HL-60 (cell line): ENCODE measurements around the gene BSND.

ENCODE experiments used
- DNase-seq, 2 experiments: peaks; one replicate each; pipeline ENCODE4 v3.0.0-alpha.2; 2010 to 2020; ENCODE audit warnings: low read depth in 1 of 2, low spot score in 1 of 2
- H3K27ac ChIP-seq: fragments of 250-450 bp; sonication (Bioruptor Pico); replicated peaks from 2 replicates; pipeline ENCODE4 v1.5.1; 2020; ENCODE audit warnings: mild to moderate bottlenecking, moderate library complexity
- H3K27me3 ChIP-seq: fragments of 250-450 bp; sonication (Bioruptor Pico); 2 replicates; pipeline ENCODE4 v1.5.1; 2021; ENCODE audit warnings: mild to moderate bottlenecking, moderate library complexity; ENCODE audit not compliant: insufficient read depth, poor library complexity, severe bottlenecking
- H3K4me3 ChIP-seq: replicated peaks from 2 replicates; pipeline ENCODE4 v1.5.1; 2011; ENCODE audit warnings: mild to moderate bottlenecking, control low read depth, low read length; ENCODE audit not compliant: insufficient read depth
- GABPA ChIP-seq: IDR thresholded peaks from 2 replicates; pipeline ENCODE4 v1.6.1; 2012; ENCODE audit warnings: low read depth
- POLR2AphosphoS5 ChIP-seq: IDR thresholded peaks from 2 replicates; pipeline ENCODE4 v1.6.1; 2012; ENCODE audit warnings: low read depth
- SPI1 ChIP-seq: IDR thresholded peaks from 2 replicates; pipeline ENCODE4 v1.6.1; 2012; ENCODE audit warnings: low read depth, mild to moderate bottlenecking, borderline replicate concordance
- TF ChIP-seq, protein P1 (sequence below): IDR thresholded peaks from 2 replicates; pipeline ENCODE4 v1.6.1; 2012; ENCODE audit warnings: low read depth; ENCODE audit not compliant: insufficient replicate concordance
- TF ChIP-seq, protein P2 (sequence below): IDR thresholded peaks from one replicate; pipeline ENCODE4 v1.5.1; 2011; ENCODE audit warnings: low read length, control low read depth, inconsistent platforms; ENCODE audit not compliant: insufficient read depth

BSND gene

DNA sequence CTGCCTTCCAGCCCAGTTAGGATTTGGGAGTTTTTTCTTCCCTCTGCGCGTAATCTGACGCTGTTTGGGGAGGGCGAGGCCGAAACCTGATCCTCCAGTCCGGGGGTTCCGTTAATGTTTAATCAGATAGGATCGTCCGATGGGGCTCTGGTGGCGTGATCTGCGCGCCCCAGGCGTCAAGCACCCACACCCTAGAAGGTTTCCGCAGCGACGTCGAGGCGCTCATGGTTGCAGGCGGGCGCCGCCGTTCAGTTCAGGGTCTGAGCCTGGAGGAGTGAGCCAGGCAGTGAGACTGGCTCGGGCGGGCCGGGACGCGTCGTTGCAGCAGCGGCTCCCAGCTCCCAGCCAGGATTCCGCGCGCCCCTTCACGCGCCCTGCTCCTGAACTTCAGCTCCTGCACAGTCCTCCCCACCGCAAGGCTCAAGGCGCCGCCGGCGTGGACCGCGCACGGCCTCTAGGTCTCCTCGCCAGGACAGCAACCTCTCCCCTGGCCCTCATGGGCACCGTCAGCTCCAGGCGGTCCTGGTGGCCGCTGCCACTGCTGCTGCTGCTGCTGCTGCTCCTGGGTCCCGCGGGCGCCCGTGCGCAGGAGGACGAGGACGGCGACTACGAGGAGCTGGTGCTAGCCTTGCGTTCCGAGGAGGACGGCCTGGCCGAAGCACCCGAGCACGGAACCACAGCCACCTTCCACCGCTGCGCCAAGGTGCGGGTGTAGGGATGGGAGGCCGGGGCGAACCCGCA is 40.8 kb downstream of the BSND start, which contains the start of gene PCSK9:
TSS of gene PCSK9 (plus strand) at position 207 of the 741 bp plus-strand sequence. CDS start at position 497, 290 bp downstream.
- TF ChIP-seq, protein P1, sequence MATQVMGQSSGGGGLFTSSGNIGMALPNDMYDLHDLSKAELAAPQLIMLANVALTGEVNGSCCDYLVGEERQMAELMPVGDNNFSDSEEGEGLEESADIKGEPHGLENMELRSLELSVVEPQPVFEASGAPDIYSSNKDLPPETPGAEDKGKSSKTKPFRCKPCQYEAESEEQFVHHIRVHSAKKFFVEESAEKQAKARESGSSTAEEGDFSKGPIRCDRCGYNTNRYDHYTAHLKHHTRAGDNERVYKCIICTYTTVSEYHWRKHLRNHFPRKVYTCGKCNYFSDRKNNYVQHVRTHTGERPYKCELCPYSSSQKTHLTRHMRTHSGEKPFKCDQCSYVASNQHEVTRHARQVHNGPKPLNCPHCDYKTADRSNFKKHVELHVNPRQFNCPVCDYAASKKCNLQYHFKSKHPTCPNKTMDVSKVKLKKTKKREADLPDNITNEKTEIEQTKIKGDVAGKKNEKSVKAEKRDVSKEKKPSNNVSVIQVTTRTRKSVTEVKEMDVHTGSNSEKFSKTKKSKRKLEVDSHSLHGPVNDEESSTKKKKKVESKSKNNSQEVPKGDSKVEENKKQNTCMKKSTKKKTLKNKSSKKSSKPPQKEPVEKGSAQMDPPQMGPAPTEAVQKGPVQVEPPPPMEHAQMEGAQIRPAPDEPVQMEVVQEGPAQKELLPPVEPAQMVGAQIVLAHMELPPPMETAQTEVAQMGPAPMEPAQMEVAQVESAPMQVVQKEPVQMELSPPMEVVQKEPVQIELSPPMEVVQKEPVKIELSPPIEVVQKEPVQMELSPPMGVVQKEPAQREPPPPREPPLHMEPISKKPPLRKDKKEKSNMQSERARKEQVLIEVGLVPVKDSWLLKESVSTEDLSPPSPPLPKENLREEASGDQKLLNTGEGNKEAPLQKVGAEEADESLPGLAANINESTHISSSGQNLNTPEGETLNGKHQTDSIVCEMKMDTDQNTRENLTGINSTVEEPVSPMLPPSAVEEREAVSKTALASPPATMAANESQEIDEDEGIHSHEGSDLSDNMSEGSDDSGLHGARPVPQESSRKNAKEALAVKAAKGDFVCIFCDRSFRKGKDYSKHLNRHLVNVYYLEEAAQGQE, result no peak
- TF ChIP-seq SPI1 (no peak), POLR2AphosphoS5 (no peak), GABPA (no peak)
- TF ChIP-seq, protein P2, sequence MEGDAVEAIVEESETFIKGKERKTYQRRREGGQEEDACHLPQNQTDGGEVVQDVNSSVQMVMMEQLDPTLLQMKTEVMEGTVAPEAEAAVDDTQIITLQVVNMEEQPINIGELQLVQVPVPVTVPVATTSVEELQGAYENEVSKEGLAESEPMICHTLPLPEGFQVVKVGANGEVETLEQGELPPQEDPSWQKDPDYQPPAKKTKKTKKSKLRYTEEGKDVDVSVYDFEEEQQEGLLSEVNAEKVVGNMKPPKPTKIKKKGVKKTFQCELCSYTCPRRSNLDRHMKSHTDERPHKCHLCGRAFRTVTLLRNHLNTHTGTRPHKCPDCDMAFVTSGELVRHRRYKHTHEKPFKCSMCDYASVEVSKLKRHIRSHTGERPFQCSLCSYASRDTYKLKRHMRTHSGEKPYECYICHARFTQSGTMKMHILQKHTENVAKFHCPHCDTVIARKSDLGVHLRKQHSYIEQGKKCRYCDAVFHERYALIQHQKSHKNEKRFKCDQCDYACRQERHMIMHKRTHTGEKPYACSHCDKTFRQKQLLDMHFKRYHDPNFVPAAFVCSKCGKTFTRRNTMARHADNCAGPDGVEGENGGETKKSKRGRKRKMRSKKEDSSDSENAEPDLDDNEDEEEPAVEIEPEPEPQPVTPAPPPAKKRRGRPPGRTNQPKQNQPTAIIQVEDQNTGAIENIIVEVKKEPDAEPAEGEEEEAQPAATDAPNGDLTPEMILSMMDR, result no peak
- Histone ChIP-seq H3K27ac (no peak within 1 kb of the TSS), H3K4me3 (no peak within 1 kb of the TSS), H3K27me3 (peaks cover 40% of the 10 kb centered on the region)
- DNase-seq, result no peak

DNA sequence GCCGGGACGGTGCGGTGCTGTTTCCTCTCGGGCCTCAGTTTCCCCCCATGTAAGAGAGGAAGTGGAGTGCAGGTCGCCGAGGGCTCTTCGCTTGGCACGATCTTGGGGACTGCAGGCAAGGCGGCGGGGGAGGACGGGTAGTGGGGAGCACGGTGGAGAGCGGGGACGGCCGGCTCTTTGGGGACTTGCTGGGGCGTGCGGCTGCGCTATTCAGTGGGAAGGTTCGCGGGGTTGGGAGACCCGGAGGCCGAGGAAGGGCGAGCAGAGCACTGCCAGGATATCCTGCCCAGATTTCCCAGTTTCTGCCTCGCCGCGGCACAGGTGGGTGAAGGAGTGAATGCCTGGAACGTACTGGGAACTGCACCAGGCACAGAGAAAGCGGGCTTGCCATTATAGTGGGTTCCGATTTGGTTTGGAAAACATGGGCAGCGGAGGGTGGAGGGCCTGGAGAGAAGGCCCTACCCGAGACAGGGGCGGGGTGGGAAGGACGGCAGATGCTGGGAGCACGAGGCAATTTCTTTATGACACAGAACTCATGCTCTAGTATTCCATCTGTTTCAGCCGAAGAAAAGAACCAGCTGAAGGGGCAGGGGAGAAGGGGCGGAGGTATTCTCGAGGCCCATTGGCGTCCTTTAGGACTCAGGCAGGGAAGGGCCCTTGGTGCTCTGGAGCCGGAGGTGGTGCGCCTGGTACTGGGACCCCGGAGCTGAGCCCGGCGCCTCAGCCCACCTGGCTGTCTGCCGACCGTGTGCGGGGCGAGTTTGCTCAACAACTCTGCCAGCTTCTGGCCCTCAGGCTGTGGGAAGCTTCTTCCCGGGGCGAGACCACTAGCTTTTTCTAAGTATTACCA is 41.6 kb downstream of the BSND start:
- H3K27ac ChIP-seq, result no peak overlapping the region
- no peak overlapping the region for H3K4me3 ChIP-seq
- H3K27me3 ChIP-seq, result peaks cover 40% of the 10 kb centered on the region
- TF ChIP-seq, protein P2, result no peak
- TF ChIP-seq GABPA (no peak), POLR2AphosphoS5 (no peak), SPI1 (no peak)
- TF ChIP-seq, protein P1, result no peak
- DNase-seq, result no peak

- TF ChIP-seq, protein P1, result no peak
- Histone ChIP-seq H3K4me3 (no peak overlapping the region), H3K27me3 (peaks cover 40% of the 10 kb centered on the region), H3K27ac (no peak overlapping the region)
- no peak for DNase-seq
These were observed 42.3 kb downstream of the BSND start for GRCh38 chr1:55040933-55041494.
